Stimulated activated naive CD8-positive, alpha-beta T cell treated with anti-CD3 and anti-CD28 coated beads, Interleukin-15, Interleukin-2, amounts not matched to agents 100 ng/mL and 50 ng/mL, for 24 hours (primary cell): Measurements from ENCODE around the gene FPR3.

Source experiments
- H3K27ac Mint-ChIP-seq: one replicate; pipeline ENCODE4 v1.8.0; 2021; ENCODE audit warnings: mild to moderate bottlenecking, mixed read lengths
- H3K27me3 Mint-ChIP-seq: one replicate; pipeline ENCODE4 v1.8.0; 2021; ENCODE audit warnings: mixed read lengths
- H3K36me3 Mint-ChIP-seq: one replicate; pipeline ENCODE4 v1.8.0; 2021; ENCODE audit warnings: low read depth, mixed read lengths
- H3K4me1 Mint-ChIP-seq: one replicate; pipeline ENCODE4 v1.8.0; 2021; ENCODE audit warnings: low read depth, mixed read lengths
- H3K4me3 Mint-ChIP-seq: one replicate; pipeline ENCODE4 v1.8.0; 2021; ENCODE audit warnings: mild to moderate bottlenecking, mixed read lengths
- H3K9me3 Mint-ChIP-seq: one replicate; pipeline ENCODE4 v1.8.0; 2021; ENCODE audit warnings: mixed read lengths

FPR3 gene, protein sequence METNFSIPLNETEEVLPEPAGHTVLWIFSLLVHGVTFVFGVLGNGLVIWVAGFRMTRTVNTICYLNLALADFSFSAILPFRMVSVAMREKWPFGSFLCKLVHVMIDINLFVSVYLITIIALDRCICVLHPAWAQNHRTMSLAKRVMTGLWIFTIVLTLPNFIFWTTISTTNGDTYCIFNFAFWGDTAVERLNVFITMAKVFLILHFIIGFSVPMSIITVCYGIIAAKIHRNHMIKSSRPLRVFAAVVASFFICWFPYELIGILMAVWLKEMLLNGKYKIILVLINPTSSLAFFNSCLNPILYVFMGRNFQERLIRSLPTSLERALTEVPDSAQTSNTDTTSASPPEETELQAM

DNA sequence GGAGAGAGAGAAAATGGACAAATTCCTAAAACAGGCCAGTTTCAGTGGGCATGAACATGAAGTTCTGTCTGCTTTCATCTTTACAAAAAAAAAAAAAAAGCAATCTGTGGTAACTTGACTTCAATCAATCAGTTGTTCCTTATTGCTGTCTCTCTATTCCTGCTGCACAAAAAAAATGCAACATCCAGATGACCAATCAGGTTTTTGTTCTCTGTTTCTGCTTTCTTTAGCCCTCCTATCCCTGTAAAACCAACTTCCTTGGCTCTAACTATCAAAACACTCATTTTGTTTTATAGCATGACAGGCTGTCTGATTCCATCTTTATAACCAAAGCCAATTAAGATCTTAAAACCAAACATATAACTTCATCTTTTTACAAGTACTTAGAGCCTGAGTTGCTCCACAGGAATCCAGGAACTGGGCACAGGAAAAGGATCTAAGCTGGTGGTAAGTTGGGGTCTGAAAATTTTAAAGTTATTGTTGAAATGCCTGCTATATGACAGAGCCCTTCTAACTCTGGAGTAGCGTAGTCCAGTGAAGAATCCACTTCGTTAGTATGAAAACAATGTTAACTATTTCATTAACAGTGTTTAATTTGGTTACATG lies at the start of gene FPR3:
FPR3 (plus strand) TSS at position 273 of the 606 bp plus-strand sequence. CDS start 28,592 bp downstream, outside the sequence.
- Mint-ChIP-seq H3K27ac (no peak within 1 kb of the TSS), H3K27me3 (peaks cover 10% of the 10 kb centered on the region), H3K36me3 (no peaks in the 10 kb centered on the region), H3K9me3 (peaks cover 19% of the 10 kb centered on the region), H3K4me3 (no peak within 1 kb of the TSS), H3K4me1 (no peaks in the 10 kb centered on the region)

DNA sequence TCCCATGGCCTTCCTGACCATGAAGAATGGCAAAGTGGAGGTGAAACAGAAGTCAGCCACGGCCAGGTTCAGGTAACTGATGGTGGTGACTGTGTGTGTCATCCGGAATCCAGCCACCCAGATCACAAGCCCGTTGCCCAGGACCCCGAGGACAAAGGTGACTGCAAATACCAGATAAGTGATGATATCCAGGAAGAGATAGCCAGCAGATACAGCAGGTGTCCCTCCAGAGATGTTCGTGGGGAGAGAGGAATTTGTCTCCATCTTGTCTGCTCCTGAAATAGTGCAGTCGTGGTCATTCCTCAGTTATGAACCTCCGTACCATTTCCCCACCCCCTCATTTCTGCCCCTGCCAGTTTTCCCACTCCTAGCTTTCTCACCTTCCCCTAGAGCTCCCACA lies 48.2 kb upstream of the FPR3 start:
- Mint-ChIP-seq H3K27me3 (peaks cover 4% of the 10 kb centered on the region), H3K27ac (no peak overlapping the region), H3K4me3 (no peak overlapping the region), H3K4me1 (peaks cover 3% of the 10 kb centered on the region), H3K9me3 (peaks cover 3% of the 10 kb centered on the region), H3K36me3 (no peaks in the 10 kb centered on the region)

DNA sequence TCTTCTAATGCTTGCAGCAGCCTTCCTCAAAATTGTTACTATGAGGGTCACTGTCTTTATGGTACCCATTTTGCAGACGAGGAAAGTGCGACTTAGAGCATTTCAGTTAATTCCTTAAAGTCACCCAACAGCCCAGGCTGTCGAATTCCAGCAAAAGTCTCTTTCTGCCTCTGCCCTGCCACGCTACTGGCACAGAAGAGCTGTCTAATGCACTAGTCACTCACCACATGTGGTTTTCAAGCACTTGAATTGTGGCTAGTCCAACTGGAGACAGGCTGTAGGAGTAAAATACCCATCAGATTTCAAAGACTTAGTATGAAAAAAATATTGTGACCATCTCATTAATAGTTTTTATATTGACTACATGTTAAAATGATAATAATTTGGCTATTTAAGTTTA lies 45.0 kb upstream of the FPR3 start:
- Mint-ChIP-seq H3K36me3 (no peaks in the 10 kb centered on the region), H3K27me3 (peaks cover 4% of the 10 kb centered on the region), H3K27ac (no peak overlapping the region), H3K9me3 (peaks cover 3% of the 10 kb centered on the region), H3K4me1 (peaks cover 3% of the 10 kb centered on the region), H3K4me3 (no peak overlapping the region)

DNA sequence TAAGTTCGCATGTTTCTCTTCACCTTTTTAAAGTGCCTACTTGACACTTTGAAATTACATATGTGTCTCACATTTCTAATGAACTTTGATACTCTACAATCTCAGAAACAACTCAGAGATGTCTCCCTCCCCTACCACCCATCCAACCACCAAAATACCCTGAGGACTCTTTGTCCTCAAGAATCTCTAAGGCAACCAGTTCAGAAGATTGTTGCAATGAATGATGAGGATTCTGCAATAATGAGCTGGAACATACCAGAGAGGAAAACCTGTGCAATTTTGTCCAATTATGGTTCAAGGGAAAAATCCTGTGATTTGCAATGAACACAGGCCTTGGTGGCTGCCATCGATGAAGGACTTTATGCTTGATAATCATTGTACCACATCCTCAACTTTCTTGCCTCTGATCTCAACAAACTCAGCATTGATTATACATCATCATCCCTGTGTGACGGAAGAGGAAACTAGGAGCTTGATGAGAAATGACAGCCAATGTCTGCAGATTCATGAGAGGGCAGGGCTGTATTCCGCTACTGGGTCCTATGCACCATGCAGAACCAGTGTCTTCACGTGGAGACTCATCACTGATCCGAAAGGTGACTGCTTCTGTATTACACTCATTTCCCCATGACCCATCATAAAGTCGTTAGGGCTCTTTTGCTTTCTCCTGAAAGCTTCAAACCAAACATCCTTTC lies 44.4 kb upstream of the FPR3 start:
- Mint-ChIP-seq H3K27me3 (peaks cover under 1% of the 10 kb centered on the region), H3K27ac (no peak overlapping the region), H3K9me3 (peaks cover under 1% of the 10 kb centered on the region), H3K4me1 (peaks cover 3% of the 10 kb centered on the region), H3K4me3 (no peak overlapping the region), H3K36me3 (no peaks in the 10 kb centered on the region)

DNA sequence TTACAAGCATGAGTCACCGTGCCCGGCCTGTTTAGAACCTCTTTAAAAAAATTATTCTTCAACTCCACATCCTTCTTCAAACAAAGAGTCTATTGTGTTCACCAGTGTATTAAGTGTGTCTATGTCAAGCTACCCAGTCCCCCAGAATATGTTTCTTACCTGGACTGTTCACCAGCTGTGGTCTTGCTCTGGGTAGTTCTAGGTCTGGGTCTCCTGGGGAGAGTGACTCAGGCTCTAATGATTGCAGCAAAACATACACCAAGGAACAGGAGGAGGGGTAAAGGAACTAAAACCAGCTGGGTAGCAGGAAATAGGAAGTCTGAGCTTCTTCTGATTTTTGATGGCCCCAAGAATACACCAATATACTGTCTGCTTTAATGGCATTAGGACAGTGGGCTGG lies 43.3 kb upstream of the FPR3 start, which contains the start of gene FPR1:
FPR1 (minus strand) TSS at position 224 of the 400 bp plus-strand sequence. CDS start 4,884 bp downstream, outside the sequence.
- peaks cover 4% of the 10 kb centered on the region for H3K27me3 Mint-ChIP-seq
- no peaks in the 10 kb centered on the region for H3K9me3 Mint-ChIP-seq
- no peaks in the 10 kb centered on the region for H3K36me3 Mint-ChIP-seq

DNA sequence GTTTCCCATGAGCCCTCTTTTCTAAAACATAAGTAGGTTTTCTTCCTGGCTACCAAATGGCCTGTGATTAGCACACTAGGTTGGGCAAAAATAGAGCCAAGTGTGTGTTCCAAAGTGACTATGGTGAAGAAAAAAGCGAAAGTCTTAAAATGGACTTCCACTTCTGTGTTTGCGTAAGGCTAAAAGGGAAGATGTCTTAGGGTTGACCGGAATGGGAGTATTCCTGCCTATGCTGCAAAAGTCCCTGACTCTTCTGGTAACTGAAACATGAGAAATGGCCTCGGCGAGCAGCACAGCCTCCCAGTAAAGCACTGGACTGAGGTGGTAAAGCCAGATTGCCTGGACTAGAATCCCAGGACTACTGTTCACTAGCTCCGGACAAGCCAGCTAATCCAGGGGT lies 40.8 kb upstream of the FPR3 start:
- Mint-ChIP-seq H3K4me3 (no peak overlapping the region), H3K36me3 (no peaks in the 10 kb centered on the region), H3K27ac (no peak overlapping the region)

More for the DNA sequence above, 43.3 kb upstream of the FPR3 start, which contains the start of gene FPR1:
- no peak within 1 kb of the TSS for H3K4me3 Mint-ChIP-seq
- peaks cover 3% of the 10 kb centered on the region for H3K4me1 Mint-ChIP-seq
- H3K27ac Mint-ChIP-seq = no peak within 1 kb of the TSS

DNA sequence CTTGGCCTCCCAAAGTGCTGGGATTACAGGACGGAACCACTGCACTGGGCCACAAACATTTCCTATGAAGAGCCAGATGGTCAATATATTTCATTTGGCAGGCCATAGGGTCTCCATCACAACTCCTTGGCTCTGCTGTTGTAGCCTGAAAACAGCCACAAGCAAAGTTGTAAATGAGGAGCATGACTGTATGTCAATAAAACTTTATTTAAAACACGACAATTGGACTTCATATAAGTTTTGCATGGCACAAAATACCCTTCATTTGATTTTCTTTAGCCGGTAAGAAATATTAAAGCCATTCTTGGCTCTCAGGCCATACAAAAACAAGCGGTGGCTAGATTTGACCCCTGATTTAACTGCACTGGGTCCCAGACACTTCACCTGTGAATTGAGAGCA lies 40.2 kb upstream of the FPR3 start:
- Mint-ChIP-seq H3K27me3 (peaks cover 7% of the 10 kb centered on the region), H3K9me3 (no peaks in the 10 kb centered on the region), H3K36me3 (no peaks in the 10 kb centered on the region), H3K27ac (no peak overlapping the region), H3K4me3 (no peak overlapping the region), H3K4me1 (peaks cover 3% of the 10 kb centered on the region)

More for the DNA sequence above, 40.8 kb upstream of the FPR3 start:
- H3K4me1 Mint-ChIP-seq = peaks cover 3% of the 10 kb centered on the region
- no peaks in the 10 kb centered on the region for H3K9me3 Mint-ChIP-seq
- peaks cover 7% of the 10 kb centered on the region for H3K27me3 Mint-ChIP-seq

DNA sequence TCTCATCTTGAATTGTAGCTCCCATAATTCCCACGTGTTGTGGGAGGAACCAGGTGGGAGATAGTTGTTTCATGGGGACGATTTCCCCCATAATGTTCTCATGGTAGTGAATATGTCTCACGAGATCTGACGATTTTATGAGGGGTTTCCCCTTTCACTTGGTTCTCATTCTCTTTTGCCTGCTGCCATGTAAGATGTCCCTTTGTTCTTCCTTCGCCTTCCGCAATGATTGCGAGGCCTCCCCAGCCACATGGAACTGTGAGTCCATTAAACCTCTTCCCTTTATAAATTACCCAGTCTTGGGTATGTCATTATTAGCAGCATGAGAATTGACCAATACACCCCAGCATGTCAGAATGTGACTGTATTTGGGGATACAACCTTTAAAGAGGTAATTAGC lies 39.4 kb upstream of the FPR3 start:
- no peaks in the 10 kb centered on the region for H3K9me3 Mint-ChIP-seq
- no peaks in the 10 kb centered on the region for H3K36me3 Mint-ChIP-seq
- no peak overlapping the region for H3K4me3 Mint-ChIP-seq
- peaks cover 7% of the 10 kb centered on the region for H3K27me3 Mint-ChIP-seq
- no peak overlapping the region for H3K27ac Mint-ChIP-seq
- peaks cover 3% of the 10 kb centered on the region for H3K4me1 Mint-ChIP-seq

DNA sequence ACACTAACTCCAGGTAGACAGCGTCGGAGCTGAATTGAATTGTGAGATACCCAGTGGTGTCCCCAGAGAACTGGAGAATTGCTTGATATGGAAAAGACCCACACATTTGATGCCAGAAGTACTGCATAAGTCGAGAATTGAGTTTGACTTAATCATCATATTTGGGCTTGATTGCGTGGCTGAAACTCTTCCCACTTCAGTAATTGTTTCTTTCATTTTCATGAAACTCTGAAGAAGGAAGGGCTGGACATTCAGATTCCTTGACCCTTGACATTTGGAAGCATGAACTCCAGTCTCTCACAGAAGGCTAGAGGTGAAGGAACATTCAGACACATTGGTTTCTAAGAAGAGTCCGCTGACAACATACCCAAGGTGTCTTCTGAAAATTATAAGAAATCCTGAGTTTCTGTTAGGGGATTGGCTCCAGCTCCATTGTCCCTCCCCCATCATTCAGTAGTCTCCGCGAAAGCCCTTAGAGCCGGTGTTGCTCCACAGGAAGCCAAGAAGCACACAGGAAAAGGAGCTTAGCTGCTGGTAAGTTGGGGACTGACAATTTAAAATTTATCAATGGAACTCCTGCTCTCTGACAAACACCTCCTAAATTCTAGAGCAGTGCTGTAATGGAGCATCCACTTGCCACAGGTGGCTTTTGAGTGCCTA lies 34.1 kb upstream of the FPR3 start, which contains the start of gene FPR2:
FPR2 (plus strand) TSS at position 484 of the 660 bp plus-strand sequence. CDS start 7,479 bp downstream, outside the sequence.
- Mint-ChIP-seq H3K9me3 (peaks cover 4% of the 10 kb centered on the region), H3K27ac (no peak within 1 kb of the TSS), H3K36me3 (no peaks in the 10 kb centered on the region), H3K4me3 (no peak within 1 kb of the TSS), H3K4me1 (no peaks in the 10 kb centered on the region), H3K27me3 (peaks cover 29% of the 10 kb centered on the region)

DNA sequence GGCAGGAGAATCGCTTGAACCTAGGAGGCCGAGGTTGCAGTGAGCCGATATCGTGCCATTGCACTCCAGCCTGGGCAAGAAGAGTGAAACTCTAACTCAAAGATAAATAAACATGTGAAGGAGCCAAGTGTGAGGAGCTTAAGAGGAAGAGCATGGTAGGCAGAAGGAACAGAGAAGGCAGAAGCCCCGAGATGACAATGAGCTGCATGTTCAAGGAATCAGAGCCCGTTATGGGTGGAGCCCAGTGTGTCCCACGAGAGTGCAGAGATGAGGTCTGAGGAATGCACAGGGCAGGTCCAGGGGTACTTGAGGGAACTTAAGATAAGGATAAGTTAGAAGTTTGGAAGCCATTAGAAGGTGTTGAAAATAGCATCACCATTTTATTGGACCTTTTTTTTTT lies 33.3 kb upstream of the FPR3 start:
- no peaks in the 10 kb centered on the region for H3K36me3 Mint-ChIP-seq
- no peak overlapping the region for H3K4me3 Mint-ChIP-seq
- H3K27ac Mint-ChIP-seq = no peak overlapping the region
- H3K9me3 Mint-ChIP-seq = peaks cover 4% of the 10 kb centered on the region
- H3K4me1 Mint-ChIP-seq = no peaks in the 10 kb centered on the region
- peaks cover 25% of the 10 kb centered on the region for H3K27me3 Mint-ChIP-seq

DNA sequence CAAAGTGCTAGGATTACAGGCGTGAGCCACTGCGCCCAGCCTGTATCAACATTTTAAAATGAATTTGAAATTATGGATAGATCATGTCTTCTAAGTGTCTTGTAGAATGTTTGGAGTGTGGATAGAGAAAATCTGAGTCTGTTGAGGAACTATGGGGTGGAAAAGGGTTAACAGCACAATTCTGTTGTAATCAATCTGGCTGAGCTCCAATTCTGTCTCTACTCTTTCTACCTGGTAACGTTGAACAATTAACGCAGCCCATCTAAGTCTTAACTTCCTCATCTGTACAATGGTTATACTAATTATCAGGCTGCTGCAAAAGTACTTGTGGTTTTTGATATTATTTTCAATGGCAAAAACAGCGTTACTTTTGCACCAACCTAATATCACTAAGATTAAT lies 29.9 kb upstream of the FPR3 start:
- Mint-ChIP-seq H3K27me3 (peaks cover 30% of the 10 kb centered on the region), H3K9me3 (peaks cover 4% of the 10 kb centered on the region), H3K36me3 (no peaks in the 10 kb centered on the region), H3K4me3 (no peak overlapping the region), H3K4me1 (no peaks in the 10 kb centered on the region), H3K27ac (no peak overlapping the region)

DNA sequence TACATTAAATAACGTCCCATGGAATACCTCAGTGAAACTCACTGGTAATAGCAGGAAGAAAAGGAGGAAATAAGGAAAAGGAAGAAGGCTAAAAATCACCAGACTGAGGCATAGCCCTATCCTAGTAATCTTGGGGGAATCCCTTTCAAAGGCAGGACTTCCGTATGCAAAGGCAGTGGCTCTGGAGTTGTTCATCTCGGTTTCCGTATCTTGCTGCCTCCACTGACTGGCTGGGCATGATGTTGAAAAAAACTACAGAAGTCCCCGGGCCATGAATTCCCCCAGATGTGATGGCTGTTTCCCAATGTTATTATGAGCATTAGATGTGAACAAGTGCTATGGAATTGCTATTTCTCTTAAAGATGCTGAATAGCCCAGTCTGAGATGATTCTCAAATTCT lies 28.5 kb upstream of the FPR3 start:
- H3K27me3 Mint-ChIP-seq = peaks cover 34% of the 10 kb centered on the region
- no peaks in the 10 kb centered on the region for H3K4me1 Mint-ChIP-seq
- H3K9me3 Mint-ChIP-seq = peaks cover 4% of the 10 kb centered on the region
- no peak overlapping the region for H3K27ac Mint-ChIP-seq
- H3K36me3 Mint-ChIP-seq = no peaks in the 10 kb centered on the region
- no peak overlapping the region for H3K4me3 Mint-ChIP-seq

DNA sequence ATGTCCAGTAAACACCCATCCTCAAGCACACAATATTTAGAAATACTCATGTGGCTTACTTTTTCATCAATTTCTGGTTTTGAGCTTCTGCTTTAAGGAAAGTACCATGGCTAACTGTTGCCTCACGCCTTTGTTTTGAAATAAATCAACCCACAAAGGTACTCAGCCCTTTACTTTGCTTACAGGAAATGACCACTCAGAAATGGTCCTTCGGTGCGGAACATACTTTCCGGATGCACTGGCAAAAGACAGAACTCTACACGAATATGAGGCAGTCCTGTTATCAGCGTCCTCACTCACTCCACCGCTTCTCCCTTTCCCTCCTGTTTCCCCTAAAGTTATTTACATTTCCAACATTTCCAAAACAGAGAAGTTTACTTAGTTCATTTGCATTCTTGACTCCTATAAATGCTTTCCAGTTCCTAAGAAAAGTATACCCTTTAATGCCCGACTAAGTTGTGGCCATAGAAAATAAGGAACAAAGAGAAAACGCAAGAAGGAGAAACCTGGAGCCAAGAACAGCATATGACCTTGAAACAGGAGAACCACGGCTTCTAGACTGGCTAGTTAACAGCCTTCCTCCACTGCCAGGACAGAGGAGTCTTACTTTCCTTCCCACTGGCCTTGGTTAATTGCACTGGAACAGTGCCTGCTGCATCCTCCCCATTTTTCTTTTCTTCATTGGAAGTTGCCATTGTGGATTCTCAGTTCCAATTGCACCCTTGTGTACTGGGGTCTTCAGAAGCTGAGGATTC lies 23.4 kb upstream of the FPR3 start:
- H3K4me1 Mint-ChIP-seq = no peaks in the 10 kb centered on the region
- H3K27ac Mint-ChIP-seq = no peak overlapping the region
- H3K27me3 Mint-ChIP-seq = peaks cover 48% of the 10 kb centered on the region
- peaks cover 5% of the 10 kb centered on the region for H3K9me3 Mint-ChIP-seq
- no peaks in the 10 kb centered on the region for H3K36me3 Mint-ChIP-seq
- no peak overlapping the region for H3K4me3 Mint-ChIP-seq

DNA sequence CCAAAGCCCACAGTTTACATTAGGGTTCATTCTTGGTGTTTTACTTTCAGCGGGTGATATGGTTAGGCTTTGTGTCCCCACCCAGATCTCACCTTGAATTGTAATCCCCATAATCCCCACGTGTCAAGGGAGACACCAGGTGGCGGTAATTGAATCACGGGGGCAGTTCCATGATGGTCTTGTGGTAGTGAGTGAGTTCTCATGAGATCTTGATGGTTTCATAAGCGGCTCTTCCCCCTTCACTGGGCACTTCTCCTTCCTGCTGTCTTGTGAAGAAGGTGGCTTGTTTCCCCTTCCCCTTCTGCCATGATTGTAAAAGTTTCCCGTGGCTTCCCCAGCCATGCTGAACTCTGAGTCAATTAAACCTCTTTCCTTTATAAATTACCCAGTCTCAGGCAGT lies 22.0 kb upstream of the FPR3 start:
- Mint-ChIP-seq H3K27ac (no peak overlapping the region), H3K4me1 (no peaks in the 10 kb centered on the region), H3K36me3 (no peaks in the 10 kb centered on the region), H3K4me3 (no peak overlapping the region), H3K9me3 (peaks cover 5% of the 10 kb centered on the region), H3K27me3 (peaks cover 59% of the 10 kb centered on the region)
